ENCODE data around the gene PEX14.

DNA sequence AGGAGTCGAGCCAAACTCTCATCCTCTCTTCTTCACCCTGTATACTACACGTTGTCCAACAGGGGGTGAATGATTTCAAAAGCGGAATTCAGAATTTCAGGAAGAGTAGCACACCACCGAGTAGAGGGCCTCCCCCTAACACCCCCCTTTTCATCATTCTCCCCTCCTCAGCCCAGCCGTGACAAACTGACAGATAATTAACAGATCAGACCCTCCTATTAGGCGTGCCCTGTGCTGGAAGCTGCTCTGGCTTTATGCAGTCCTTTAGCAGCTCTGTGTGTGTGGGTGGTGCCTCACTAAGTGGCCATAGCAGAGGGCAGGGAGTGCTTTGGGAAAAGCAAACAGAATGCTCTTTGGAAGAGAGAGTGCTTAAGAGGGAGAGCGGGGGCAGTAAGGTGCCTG lies 44.3 kb downstream of the PEX14 start:
- TF ChIP-seq POLR2AphosphoS5 (IDR thresholded peaks at IDR 0.05; ENCODE audit: low read depth, low read length) (no peak), TAF1 (IDR thresholded peaks at IDR 0.05; ENCODE audit: borderline replicate concordance, insufficient read depth, low read length) (no peak)
